HG03097 (cell line): ENCODE measurements around the gene L3MBTL3.

Experiments used
- ATAC-seq: cut with Tn5 transposase; IDR thresholded peaks from one replicate; pipeline ENCODE4 v1.9.1; 2021; ENCODE audit not compliant: unreplicated experiment, low FRiP score

L3MBTL3 gene

GRCh38 chr6:130026859-130027258 is 8.5 kb downstream of the L3MBTL3 start:
- no peak for ATAC-seq

- ATAC-seq, result peak; percentile 73
Observed at GRCh38 chr6:130027948-130028347, 9.6 kb downstream of the L3MBTL3 start.

- no peak for ATAC-seq
Observed at GRCh38 chr6:130029163-130029562, 10.8 kb downstream of the L3MBTL3 start.

GRCh38 chr6:130032758-130033340 is 14.5 kb downstream of the L3MBTL3 start:
- no peak for ATAC-seq

GRCh38 chr6:130033949-130034348 is 15.6 kb downstream of the L3MBTL3 start:
- ATAC-seq, result no peak

GRCh38 chr6:130034378-130035146 is 16.2 kb downstream of the L3MBTL3 start:
- ATAC-seq, result no peak

- no peak for ATAC-seq
Observed at GRCh38 chr6:130035211-130035610, 16.8 kb downstream of the L3MBTL3 start.

- ATAC-seq, result no peak
Observed at GRCh38 chr6:130037207-130037811, 18.9 kb downstream of the L3MBTL3 start.

GRCh38 chr6:130041594-130041993 is 23.2 kb downstream of the L3MBTL3 start:
- no peak for ATAC-seq

- ATAC-seq, result no peak
Observed at GRCh38 chr6:130043344-130043743, 25.0 kb downstream of the L3MBTL3 start.

- no peak for ATAC-seq
Observed at GRCh38 chr6:130045622-130046021, 27.2 kb downstream of the L3MBTL3 start.

- ATAC-seq, result no peak
Observed at GRCh38 chr6:130046671-130047070, 28.3 kb downstream of the L3MBTL3 start.

GRCh38 chr6:130047088-130047995 is 29.0 kb downstream of the L3MBTL3 start:
- no peak for ATAC-seq

GRCh38 chr6:130050230-130050629 is 31.8 kb downstream of the L3MBTL3 start:
- no peak for ATAC-seq

- no peak for ATAC-seq
Observed at GRCh38 chr6:130054725-130055124, 36.3 kb downstream of the L3MBTL3 start.

- no peak for ATAC-seq
Observed at GRCh38 chr6:130055271-130055670, 36.9 kb downstream of the L3MBTL3 start.

GRCh38 chr6:130057495-130057894 is 39.1 kb downstream of the L3MBTL3 start:
- ATAC-seq, result no peak

GRCh38 chr6:130063806-130064205 is 45.4 kb downstream of the L3MBTL3 start:
- no peak for ATAC-seq

- no peak for ATAC-seq
Observed at GRCh38 chr6:130065609-130066156, 47.3 kb downstream of the L3MBTL3 start.

GRCh38 chr6:130069485-130069884 is 51.1 kb downstream of the L3MBTL3 start:
- ATAC-seq, result no peak

- ATAC-seq, result no peak
Observed at GRCh38 chr6:130070326-130070725, 51.9 kb downstream of the L3MBTL3 start.
